ENCODE results near the gene LRBA.
"Not testable (repeated sequence)": the region's sequence is repeated elsewhere in the genome, so short reads cannot be mapped to it uniquely, and the experiment has no call there.

LRBA gene

DNA sequence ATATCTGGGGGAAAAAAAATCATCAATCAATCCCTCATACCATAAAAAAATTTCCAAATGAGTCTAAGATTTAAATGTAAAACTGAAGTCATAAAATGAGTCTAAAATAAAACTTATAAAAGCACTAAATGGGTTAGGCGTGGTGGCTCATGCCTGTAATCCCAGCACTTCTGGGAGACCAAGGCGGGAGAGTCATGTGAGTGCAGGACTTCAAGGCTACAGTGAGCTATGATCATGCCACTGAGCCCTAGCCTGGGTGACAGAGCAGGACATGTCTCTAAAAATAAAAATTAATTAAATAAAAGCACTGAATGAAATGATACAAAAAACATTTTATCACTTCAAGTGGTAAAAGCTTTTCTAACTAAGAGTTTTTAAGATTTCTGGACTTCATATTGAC is 83.3 kb downstream of the LRBA start:
- H3K4me1 ChIP-seq (ENCODE audit: control insufficient read depth in 2 of 2, insufficient read depth in 2 of 2, low read length in 2 of 2), result no peaks in the 10 kb centered on the region
- no peaks in the 10 kb centered on the region for H3K36me3 ChIP-seq (ENCODE audit: control insufficient read depth in 2 of 2, insufficient read depth in 2 of 2, low read length in 2 of 2)
- no peaks in the 10 kb centered on the region for H3K27me3 ChIP-seq (ENCODE audit: control insufficient read depth in 2 of 2, insufficient read depth in 2 of 2, low read length in 2 of 2)
- H3K4me3 ChIP-seq (ENCODE audit: low read length in 2 of 2), result no peak overlapping the region
- H3K27ac ChIP-seq (ENCODE audit: low read depth in 2 of 2, low read length in 2 of 2), result no peak overlapping the region
- H3K9ac ChIP-seq (ENCODE audit: low read depth in 1 of 2, low read length in 2 of 2), result no peak overlapping the region
- no peaks in the 10 kb centered on the region for H3K9me3 ChIP-seq (ENCODE audit: control insufficient read depth in 2 of 2, low read length in 2 of 2)

DNA sequence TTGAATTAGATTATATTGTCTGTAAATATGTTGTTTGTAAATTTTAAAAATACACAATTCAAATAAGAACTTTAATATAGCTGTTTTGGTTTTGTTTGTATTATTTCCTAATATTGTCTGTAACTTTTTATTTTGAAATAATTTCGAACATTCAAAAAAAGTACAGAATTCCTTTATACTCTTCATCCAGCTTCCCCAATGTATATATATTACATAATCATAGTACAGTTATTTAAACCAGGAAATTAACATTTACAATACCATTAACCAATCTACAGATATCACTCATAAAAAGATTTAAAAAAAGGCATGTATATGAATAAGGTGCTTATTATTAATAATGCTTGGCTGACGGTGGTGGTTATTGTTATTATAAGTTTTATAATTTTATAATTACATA is 84.1 kb downstream of the LRBA start:
- Histone ChIP-seq H3K27ac (ENCODE audit: low read depth in 2 of 2, low read length in 2 of 2) (no peak overlapping the region), H3K9me3 (ENCODE audit: control insufficient read depth in 2 of 2, low read length in 2 of 2) (no peaks in the 10 kb centered on the region), H3K9ac (ENCODE audit: low read depth in 1 of 2, low read length in 2 of 2) (no peak overlapping the region), H3K27me3 (ENCODE audit: control insufficient read depth in 2 of 2, insufficient read depth in 2 of 2, low read length in 2 of 2) (no peaks in the 10 kb centered on the region), H3K4me1 (ENCODE audit: control insufficient read depth in 2 of 2, insufficient read depth in 2 of 2, low read length in 2 of 2) (no peaks in the 10 kb centered on the region), H3K36me3 (ENCODE audit: control insufficient read depth in 2 of 2, insufficient read depth in 2 of 2, low read length in 2 of 2) (peaks cover 0 to 2% of the 10 kb centered on the region in 2 donors), H3K4me3 (ENCODE audit: low read length in 2 of 2) (no peak overlapping the region)

GRCh38 chr4:150923945-150924344 is 91.1 kb downstream of the LRBA start:
- no peak overlapping the region for H3K4me3 ChIP-seq (ENCODE audit: low read length in 2 of 2)
- H3K9me3 ChIP-seq (ENCODE audit: control insufficient read depth in 2 of 2, low read length in 2 of 2), result no peaks in the 10 kb centered on the region
- peaks cover 0 to 5% of the 10 kb centered on the region in 2 donors for H3K36me3 ChIP-seq (ENCODE audit: control insufficient read depth in 2 of 2, insufficient read depth in 2 of 2, low read length in 2 of 2)
- H3K27ac ChIP-seq (ENCODE audit: low read depth in 2 of 2, low read length in 2 of 2), result no peak overlapping the region
- H3K4me1 ChIP-seq (ENCODE audit: control insufficient read depth in 2 of 2, insufficient read depth in 2 of 2, low read length in 2 of 2), result peaks cover 0 to 3% of the 10 kb centered on the region in 2 donors
- no peaks in the 10 kb centered on the region for H3K27me3 ChIP-seq (ENCODE audit: control insufficient read depth in 2 of 2, insufficient read depth in 2 of 2, low read length in 2 of 2)
- H3K9ac ChIP-seq (ENCODE audit: low read depth in 1 of 2, low read length in 2 of 2), result no peak overlapping the region

DNA sequence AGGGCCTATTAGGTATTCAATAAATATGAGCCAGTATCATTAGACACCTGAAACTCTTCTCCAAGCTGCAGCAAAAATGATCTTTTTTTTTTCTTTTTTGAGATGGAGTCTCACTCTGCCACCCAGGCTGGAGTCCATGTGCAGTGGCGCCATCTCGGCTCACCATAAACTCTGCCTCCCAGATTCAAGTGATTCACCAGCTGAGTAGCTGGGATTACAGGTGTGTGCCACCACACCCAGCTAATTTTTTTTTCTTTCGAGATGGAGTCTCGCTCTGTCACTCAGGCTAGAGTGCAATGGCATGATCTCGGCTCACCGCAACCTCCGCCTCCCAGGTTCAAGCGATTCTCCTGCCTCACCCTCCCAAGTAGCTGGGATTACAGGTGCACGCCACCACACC is 93.6 kb downstream of the LRBA start:
- H3K4me3 ChIP-seq (ENCODE audit: low read length in 2 of 2); H3K27ac ChIP-seq (ENCODE audit: low read depth in 2 of 2, low read length in 2 of 2); H3K36me3 ChIP-seq (ENCODE audit: control insufficient read depth in 2 of 2, insufficient read depth in 2 of 2, low read length in 2 of 2): not testable (repeated sequence)

DNA sequence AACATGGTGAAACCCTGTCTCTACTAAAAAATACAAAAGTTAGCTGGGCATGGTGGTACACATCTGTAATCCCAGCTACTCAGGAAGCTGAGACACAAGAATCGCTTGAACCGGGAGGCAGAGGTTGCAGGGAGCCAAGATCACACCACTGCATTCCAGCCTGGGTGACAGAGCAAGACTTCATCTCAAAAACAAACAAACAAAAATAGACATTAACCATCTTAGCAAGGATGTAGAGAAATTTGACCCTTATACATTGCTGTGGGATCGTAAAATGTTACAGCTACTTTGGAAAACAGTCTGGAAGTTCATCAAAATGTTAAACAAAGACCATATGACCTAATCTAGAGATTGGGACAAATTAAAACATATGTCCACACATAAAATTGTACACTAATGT is 96.5 kb downstream of the LRBA start:
- peaks cover 17% of the 10 kb centered on the region in 2 donors for H3K36me3 ChIP-seq (ENCODE audit: control insufficient read depth in 2 of 2, insufficient read depth in 2 of 2, low read length in 2 of 2)
- not testable (repeated sequence) for H3K4me3 ChIP-seq (ENCODE audit: low read length in 2 of 2); H3K27ac ChIP-seq (ENCODE audit: low read depth in 2 of 2, low read length in 2 of 2)

More for the DNA sequence above, 93.6 kb downstream of the LRBA start:
- H3K9ac ChIP-seq (ENCODE audit: low read depth in 1 of 2, low read length in 2 of 2); H3K9me3 ChIP-seq (ENCODE audit: control insufficient read depth in 2 of 2, low read length in 2 of 2); H3K27me3 ChIP-seq (ENCODE audit: control insufficient read depth in 2 of 2, insufficient read depth in 2 of 2, low read length in 2 of 2); H3K4me1 ChIP-seq (ENCODE audit: control insufficient read depth in 2 of 2, insufficient read depth in 2 of 2, low read length in 2 of 2): not testable (repeated sequence)

GRCh38 chr4:150911326-150911725 is 103.8 kb downstream of the LRBA start:
- H3K4me1 ChIP-seq (ENCODE audit: control insufficient read depth in 2 of 2, insufficient read depth in 2 of 2, low read length in 2 of 2), result no peaks in the 10 kb centered on the region
- H3K27me3 ChIP-seq (ENCODE audit: control insufficient read depth in 2 of 2, insufficient read depth in 2 of 2, low read length in 2 of 2), result no peaks in the 10 kb centered on the region
- H3K36me3 ChIP-seq (ENCODE audit: control insufficient read depth in 2 of 2, insufficient read depth in 2 of 2, low read length in 2 of 2), result peaks cover 20 to 38% of the 10 kb centered on the region in 2 donors
- H3K4me3 ChIP-seq (ENCODE audit: low read length in 2 of 2), result no peak overlapping the region
- no peaks in the 10 kb centered on the region for H3K9me3 ChIP-seq (ENCODE audit: control insufficient read depth in 2 of 2, low read length in 2 of 2)
- H3K27ac ChIP-seq (ENCODE audit: low read depth in 2 of 2, low read length in 2 of 2), result no peak overlapping the region
- H3K9ac ChIP-seq (ENCODE audit: low read depth in 1 of 2, low read length in 2 of 2), result no peak overlapping the region

More for the DNA sequence above, 96.5 kb downstream of the LRBA start:
- H3K4me1 ChIP-seq (ENCODE audit: control insufficient read depth in 2 of 2, insufficient read depth in 2 of 2, low read length in 2 of 2); H3K27me3 ChIP-seq (ENCODE audit: control insufficient read depth in 2 of 2, insufficient read depth in 2 of 2, low read length in 2 of 2); H3K9me3 ChIP-seq (ENCODE audit: control insufficient read depth in 2 of 2, low read length in 2 of 2); H3K9ac ChIP-seq (ENCODE audit: low read depth in 1 of 2, low read length in 2 of 2): not testable (repeated sequence)

DNA sequence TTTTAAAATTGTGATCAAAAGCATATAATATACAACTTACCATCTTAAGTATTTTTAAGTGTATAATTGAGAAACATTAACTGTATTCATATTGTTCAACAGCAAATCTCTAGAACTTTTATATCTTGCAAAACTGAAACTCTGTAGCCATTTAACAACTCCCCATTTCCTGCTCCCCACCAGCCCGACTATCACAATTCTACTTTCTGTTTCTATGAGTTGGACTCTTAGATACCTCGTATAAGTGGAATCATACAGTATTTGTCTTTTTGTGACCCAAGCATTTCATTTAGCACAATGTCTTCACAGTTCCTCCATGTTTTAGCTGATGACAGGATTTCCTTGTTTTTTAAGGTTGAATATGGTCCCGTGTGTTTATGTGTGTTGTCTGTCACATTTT is 106.0 kb downstream of the LRBA start:
- H3K27me3 ChIP-seq (ENCODE audit: control insufficient read depth in 2 of 2, insufficient read depth in 2 of 2, low read length in 2 of 2), result no peaks in the 10 kb centered on the region
- no peak overlapping the region for H3K27ac ChIP-seq (ENCODE audit: low read depth in 2 of 2, low read length in 2 of 2)
- peaks cover 23 to 24% of the 10 kb centered on the region in 2 donors for H3K36me3 ChIP-seq (ENCODE audit: control insufficient read depth in 2 of 2, insufficient read depth in 2 of 2, low read length in 2 of 2)
- H3K4me1 ChIP-seq (ENCODE audit: control insufficient read depth in 2 of 2, insufficient read depth in 2 of 2, low read length in 2 of 2), result no peaks in the 10 kb centered on the region
- H3K9ac ChIP-seq (ENCODE audit: low read depth in 1 of 2, low read length in 2 of 2), result no peak overlapping the region
- no peak overlapping the region for H3K4me3 ChIP-seq (ENCODE audit: low read length in 2 of 2)
- no peaks in the 10 kb centered on the region for H3K9me3 ChIP-seq (ENCODE audit: control insufficient read depth in 2 of 2, low read length in 2 of 2)

DNA sequence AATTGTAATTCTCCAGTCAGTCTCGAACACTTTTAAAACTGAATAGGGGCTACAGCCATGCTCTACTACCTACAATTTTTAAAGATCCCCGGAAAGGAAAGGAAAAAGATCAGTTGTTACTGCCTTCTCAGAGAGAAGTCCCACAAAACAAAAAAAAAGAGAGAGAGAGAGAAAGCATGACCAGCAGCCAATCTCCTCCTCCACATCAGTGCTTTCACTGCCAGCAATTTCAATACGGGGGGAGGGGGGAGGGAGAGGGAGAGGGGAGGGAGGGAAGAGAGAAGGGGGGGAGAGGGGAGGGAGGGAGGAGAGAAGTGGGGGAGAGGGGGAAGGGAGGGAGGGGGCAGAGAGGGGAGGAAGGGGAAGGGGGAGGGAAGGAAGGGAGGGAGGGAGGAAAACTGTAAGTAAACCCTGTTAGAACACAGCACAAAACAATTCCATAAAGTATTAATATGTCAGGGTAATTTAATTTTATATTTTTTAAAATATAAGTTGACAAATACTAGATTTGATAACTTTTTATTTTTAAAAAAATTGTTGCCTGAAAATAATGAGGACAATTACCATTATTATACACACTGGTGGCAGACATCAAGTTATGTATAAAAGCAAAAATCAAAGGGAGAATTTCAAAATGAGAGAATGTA is 108.0 kb downstream of the LRBA start:
- no peaks in the 10 kb centered on the region for H3K27me3 ChIP-seq (ENCODE audit: control insufficient read depth in 2 of 2, insufficient read depth in 2 of 2, low read length in 2 of 2)
- H3K9ac ChIP-seq (ENCODE audit: low read depth in 1 of 2, low read length in 2 of 2), result no peak overlapping the region
- peaks cover 14 to 20% of the 10 kb centered on the region in 2 donors for H3K36me3 ChIP-seq (ENCODE audit: control insufficient read depth in 2 of 2, insufficient read depth in 2 of 2, low read length in 2 of 2)
- H3K9me3 ChIP-seq (ENCODE audit: control insufficient read depth in 2 of 2, low read length in 2 of 2), result no peaks in the 10 kb centered on the region
- no peak overlapping the region for H3K27ac ChIP-seq (ENCODE audit: low read depth in 2 of 2, low read length in 2 of 2)
- no peaks in the 10 kb centered on the region for H3K4me1 ChIP-seq (ENCODE audit: control insufficient read depth in 2 of 2, insufficient read depth in 2 of 2, low read length in 2 of 2)
- H3K4me3 ChIP-seq (ENCODE audit: low read length in 2 of 2), result no peak overlapping the region

DNA sequence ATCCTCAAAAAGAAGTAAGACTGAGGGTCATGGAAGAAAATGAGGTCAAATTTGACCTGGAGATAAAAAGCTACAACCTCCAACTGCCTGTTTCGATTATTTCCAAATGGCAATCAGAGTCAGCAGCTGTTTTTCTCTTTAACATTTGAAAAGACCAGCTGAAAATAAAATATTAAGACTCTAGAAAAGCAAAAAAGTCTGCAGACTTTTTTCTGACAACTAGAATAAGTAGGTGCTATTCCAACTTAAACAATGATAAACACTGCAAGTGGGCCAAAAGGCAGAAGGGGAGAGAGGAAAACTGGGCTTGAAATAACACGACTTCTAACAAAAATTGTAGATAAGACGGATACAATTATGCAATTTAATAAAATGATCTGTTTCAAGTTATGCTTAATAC is 110.4 kb downstream of the LRBA start:
- no peak overlapping the region for H3K4me3 ChIP-seq (ENCODE audit: low read length in 2 of 2)
- no peaks in the 10 kb centered on the region for H3K27me3 ChIP-seq (ENCODE audit: control insufficient read depth in 2 of 2, insufficient read depth in 2 of 2, low read length in 2 of 2)
- no peaks in the 10 kb centered on the region for H3K4me1 ChIP-seq (ENCODE audit: control insufficient read depth in 2 of 2, insufficient read depth in 2 of 2, low read length in 2 of 2)
- H3K36me3 ChIP-seq (ENCODE audit: control insufficient read depth in 2 of 2, insufficient read depth in 2 of 2, low read length in 2 of 2), result peaks cover 13 to 17% of the 10 kb centered on the region in 2 donors
- H3K9ac ChIP-seq (ENCODE audit: low read depth in 1 of 2, low read length in 2 of 2), result no peak overlapping the region
- no peak overlapping the region for H3K27ac ChIP-seq (ENCODE audit: low read depth in 2 of 2, low read length in 2 of 2)
- H3K9me3 ChIP-seq (ENCODE audit: control insufficient read depth in 2 of 2, low read length in 2 of 2), result no peaks in the 10 kb centered on the region

DNA sequence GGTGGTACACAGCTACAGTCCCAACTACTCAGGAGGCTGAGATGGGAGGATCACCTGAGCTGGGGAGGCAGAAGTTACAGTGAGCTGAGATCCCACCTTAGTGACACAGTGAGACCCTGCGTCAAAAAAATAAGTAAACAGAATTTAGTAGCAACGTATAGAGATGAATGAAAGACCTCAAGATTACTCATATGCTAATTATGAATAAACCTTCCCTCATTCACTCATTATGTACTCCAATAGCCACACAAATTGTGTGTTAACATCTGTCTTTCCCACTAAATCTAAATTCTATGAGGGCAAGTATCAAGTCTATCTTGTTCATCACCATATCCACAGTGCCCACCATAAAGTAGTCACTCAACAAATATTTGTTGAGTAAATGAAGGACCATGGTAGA is 111.5 kb downstream of the LRBA start:
- Histone ChIP-seq H3K27ac (ENCODE audit: low read depth in 2 of 2, low read length in 2 of 2) (no peak overlapping the region), H3K27me3 (ENCODE audit: control insufficient read depth in 2 of 2, insufficient read depth in 2 of 2, low read length in 2 of 2) (no peaks in the 10 kb centered on the region), H3K9me3 (ENCODE audit: control insufficient read depth in 2 of 2, low read length in 2 of 2) (no peaks in the 10 kb centered on the region), H3K9ac (ENCODE audit: low read depth in 1 of 2, low read length in 2 of 2) (no peak overlapping the region), H3K36me3 (ENCODE audit: control insufficient read depth in 2 of 2, insufficient read depth in 2 of 2, low read length in 2 of 2) (peaks cover 22% of the 10 kb centered on the region in 2 donors), H3K4me1 (ENCODE audit: control insufficient read depth in 2 of 2, insufficient read depth in 2 of 2, low read length in 2 of 2) (no peaks in the 10 kb centered on the region), H3K4me3 (ENCODE audit: low read length in 2 of 2) (no peak overlapping the region)

GRCh38 chr4:150896497-150896896 is 118.6 kb downstream of the LRBA start:
- no peak overlapping the region for H3K27ac ChIP-seq (ENCODE audit: low read depth in 2 of 2, low read length in 2 of 2)
- H3K9me3 ChIP-seq (ENCODE audit: control insufficient read depth in 2 of 2, low read length in 2 of 2), result no peaks in the 10 kb centered on the region
- H3K4me1 ChIP-seq (ENCODE audit: control insufficient read depth in 2 of 2, insufficient read depth in 2 of 2, low read length in 2 of 2), result no peaks in the 10 kb centered on the region
- H3K4me3 ChIP-seq (ENCODE audit: low read length in 2 of 2), result no peak overlapping the region
- H3K36me3 ChIP-seq (ENCODE audit: control insufficient read depth in 2 of 2, insufficient read depth in 2 of 2, low read length in 2 of 2), result peaks cover 19 to 21% of the 10 kb centered on the region in 2 donors
- H3K9ac ChIP-seq (ENCODE audit: low read depth in 1 of 2, low read length in 2 of 2), result no peak overlapping the region
- H3K27me3 ChIP-seq (ENCODE audit: control insufficient read depth in 2 of 2, insufficient read depth in 2 of 2, low read length in 2 of 2), result no peaks in the 10 kb centered on the region
